Measurements from ENCODE around the gene PLEKHG3.

PLEKHG3 gene

GRCh38 chr14:64719601-64720000, 15.4 kb downstream of the PLEKHG3 start:
- Histone ChIP-seq H3K27me3 (ENCODE audit: control insufficient read depth in 1 of 2, insufficient read depth in 2 of 2, low read length in 2 of 2) (no peaks in the 10 kb centered on the region), H3K4me3 (ENCODE audit: low read length in 2 of 2) (no peak overlapping the region), H3K4me1 (ENCODE audit: control insufficient read depth, insufficient read depth, low read length) (peaks cover 86% of the 10 kb centered on the region), H3K9ac (ENCODE audit: low read length in 2 of 2) (no peak overlapping the region), H3K36me3 (ENCODE audit: control insufficient read depth in 2 of 2, insufficient read depth in 2 of 2, low read length in 2 of 2) (peaks cover 0 to 2% of the 10 kb centered on the region in 2 donors), H3K9me3 (ENCODE audit: control insufficient read depth in 2 of 2, low read length in 2 of 2) (peaks cover under 1% of the 10 kb centered on the region in 2 donors), H3K27ac (ENCODE audit: low read length) (peak overlapping the region; percentile 77)

DNA sequence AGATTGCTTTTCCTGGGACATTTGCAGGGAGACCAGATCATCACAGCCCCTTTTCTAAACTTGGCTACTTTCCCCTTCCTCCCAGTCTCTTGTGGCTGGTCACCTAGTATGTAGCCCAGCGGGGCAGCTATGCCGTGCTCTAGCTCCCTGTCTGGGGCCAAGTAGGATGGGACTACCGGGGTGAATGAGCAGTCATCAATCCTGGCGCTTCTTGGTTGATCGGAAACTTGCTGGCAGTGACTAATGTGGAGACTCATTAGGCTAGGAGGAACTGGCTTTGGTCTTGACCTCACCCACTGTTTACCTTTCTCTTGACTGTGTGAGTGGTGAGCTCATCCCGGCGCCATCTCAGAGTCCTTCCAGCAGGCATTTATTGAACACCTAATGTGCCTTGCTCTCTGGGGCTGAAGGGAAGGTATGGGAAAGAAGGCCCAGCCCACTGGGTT, 15.9 kb downstream of the PLEKHG3 start:
- Histone ChIP-seq H3K27ac (ENCODE audit: low read length) (peak overlapping the region; percentile 77), H3K9me3 (ENCODE audit: control insufficient read depth in 2 of 2, low read length in 2 of 2) (no peaks in the 10 kb centered on the region), H3K27me3 (ENCODE audit: control insufficient read depth in 1 of 2, insufficient read depth in 2 of 2, low read length in 2 of 2) (no peaks in the 10 kb centered on the region), H3K36me3 (ENCODE audit: control insufficient read depth in 2 of 2, insufficient read depth in 2 of 2, low read length in 2 of 2) (peaks cover 0 to 2% of the 10 kb centered on the region in 2 donors), H3K4me1 (ENCODE audit: control insufficient read depth, insufficient read depth, low read length) (peaks cover 88% of the 10 kb centered on the region), H3K9ac (ENCODE audit: low read length in 2 of 2) (no peak overlapping the region), H3K4me3 (ENCODE audit: low read length in 2 of 2) (peak overlapping the region in 1 of 2 donors; percentile 15)

DNA sequence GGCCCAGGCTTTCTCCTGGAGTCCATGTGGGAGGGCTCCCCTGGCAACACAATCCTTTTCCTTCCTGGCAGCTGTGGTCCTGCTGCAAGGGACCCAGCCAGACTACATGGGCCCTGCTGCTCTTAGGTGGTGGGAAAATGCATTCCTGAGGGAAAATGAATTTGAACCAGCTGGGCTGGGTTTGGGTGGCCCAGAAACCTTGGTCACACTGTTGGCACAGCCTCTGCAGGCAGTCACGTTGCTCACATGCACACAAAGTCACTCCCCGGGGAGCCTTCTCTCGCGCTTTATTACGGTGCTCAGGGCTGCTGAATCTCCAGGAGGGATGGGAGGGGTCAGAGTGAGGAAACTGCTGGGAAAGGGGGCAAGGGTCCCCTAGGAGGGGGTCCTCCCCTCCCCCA, 17.2 kb downstream of the PLEKHG3 start:
- Histone ChIP-seq H3K9ac (ENCODE audit: low read length in 2 of 2) (peak overlapping the region in 1 of 2 donors; percentile 55), H3K36me3 (ENCODE audit: control insufficient read depth in 2 of 2, insufficient read depth in 2 of 2, low read length in 2 of 2) (peaks cover 0 to 2% of the 10 kb centered on the region in 2 donors), H3K27ac (ENCODE audit: low read length) (peak overlapping the region; percentile 77), H3K4me1 (ENCODE audit: control insufficient read depth, insufficient read depth, low read length) (peaks cover 79% of the 10 kb centered on the region), H3K9me3 (ENCODE audit: control insufficient read depth in 2 of 2, low read length in 2 of 2) (no peaks in the 10 kb centered on the region), H3K27me3 (ENCODE audit: control insufficient read depth in 1 of 2, insufficient read depth in 2 of 2, low read length in 2 of 2) (no peaks in the 10 kb centered on the region), H3K4me3 (ENCODE audit: low read length in 2 of 2) (peak overlapping the region in 1 of 2 donors; percentile 47)

GRCh38 chr14:64721899-64722298, 17.7 kb downstream of the PLEKHG3 start:
- Histone ChIP-seq H3K9me3 (ENCODE audit: control insufficient read depth in 2 of 2, low read length in 2 of 2) (no peaks in the 10 kb centered on the region), H3K27ac (ENCODE audit: low read length) (peak overlapping the region; percentile 77), H3K36me3 (ENCODE audit: control insufficient read depth in 2 of 2, insufficient read depth in 2 of 2, low read length in 2 of 2) (peaks cover 0 to 2% of the 10 kb centered on the region in 2 donors), H3K4me3 (ENCODE audit: low read length in 2 of 2) (no peak overlapping the region), H3K9ac (ENCODE audit: low read length in 2 of 2) (no peak overlapping the region), H3K27me3 (ENCODE audit: control insufficient read depth in 1 of 2, insufficient read depth in 2 of 2, low read length in 2 of 2) (no peaks in the 10 kb centered on the region), H3K4me1 (ENCODE audit: control insufficient read depth, insufficient read depth, low read length) (peaks cover 78% of the 10 kb centered on the region)

DNA sequence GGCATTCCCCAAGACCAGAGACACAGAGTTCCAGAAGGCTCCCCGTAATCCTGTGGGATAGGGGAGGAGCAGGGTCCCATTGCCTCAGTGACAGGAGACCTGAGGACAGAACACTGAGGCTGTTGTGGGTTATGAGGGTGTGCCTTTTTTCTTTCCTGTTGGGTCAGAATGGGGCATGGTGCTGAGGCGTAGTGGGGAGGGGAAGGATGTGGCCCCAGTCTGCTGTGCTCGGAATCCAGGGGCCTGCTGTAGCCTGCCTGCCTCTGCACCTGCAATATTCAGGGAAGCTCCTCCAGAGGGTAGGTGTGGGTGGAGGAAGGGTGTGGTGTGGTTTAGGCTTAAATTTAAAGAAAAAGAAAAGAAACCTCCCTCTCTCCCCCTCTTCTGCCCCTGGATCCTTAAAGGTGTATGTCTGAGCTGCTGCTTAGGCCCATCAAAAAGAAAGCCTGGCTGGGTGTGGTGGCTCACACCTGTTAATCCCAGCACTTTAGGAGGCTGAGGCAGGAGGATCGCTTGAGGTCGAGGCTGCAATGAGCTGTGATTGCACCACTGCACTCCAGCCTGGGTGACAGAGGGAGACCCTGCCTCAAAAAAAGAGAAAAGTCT, 18.7 kb downstream of the PLEKHG3 start:
- Histone ChIP-seq H3K27me3 (ENCODE audit: control insufficient read depth in 1 of 2, insufficient read depth in 2 of 2, low read length in 2 of 2) (no peaks in the 10 kb centered on the region), H3K4me1 (ENCODE audit: control insufficient read depth, insufficient read depth, low read length) (peaks cover 71% of the 10 kb centered on the region), H3K9me3 (ENCODE audit: control insufficient read depth in 2 of 2, low read length in 2 of 2) (no peaks in the 10 kb centered on the region), H3K36me3 (ENCODE audit: control insufficient read depth in 2 of 2, insufficient read depth in 2 of 2, low read length in 2 of 2) (peaks cover 3 to 5% of the 10 kb centered on the region in 2 donors), H3K27ac (ENCODE audit: low read length) (no peak overlapping the region), H3K9ac (ENCODE audit: low read length in 2 of 2) (no peak overlapping the region), H3K4me3 (ENCODE audit: low read length in 2 of 2) (no peak overlapping the region)

GRCh38 chr14:64723691-64724577, 19.7 kb downstream of the PLEKHG3 start:
- peak overlapping the region; percentile 37 for H3K27ac ChIP-seq (ENCODE audit: low read length)
- peak overlapping the region in 1 of 2 donors; percentile 5 for H3K9ac ChIP-seq (ENCODE audit: low read length in 2 of 2)
- no peaks in the 10 kb centered on the region for H3K27me3 ChIP-seq (ENCODE audit: control insufficient read depth in 1 of 2, insufficient read depth in 2 of 2, low read length in 2 of 2)
- peaks cover 13 to 14% of the 10 kb centered on the region in 2 donors for H3K36me3 ChIP-seq (ENCODE audit: control insufficient read depth in 2 of 2, insufficient read depth in 2 of 2, low read length in 2 of 2)
- H3K9me3 ChIP-seq (ENCODE audit: control insufficient read depth in 2 of 2, low read length in 2 of 2), result no peaks in the 10 kb centered on the region
- H3K4me3 ChIP-seq (ENCODE audit: low read length in 2 of 2), result no peak overlapping the region
- H3K4me1 ChIP-seq (ENCODE audit: control insufficient read depth, insufficient read depth, low read length), result peaks cover 63% of the 10 kb centered on the region

DNA sequence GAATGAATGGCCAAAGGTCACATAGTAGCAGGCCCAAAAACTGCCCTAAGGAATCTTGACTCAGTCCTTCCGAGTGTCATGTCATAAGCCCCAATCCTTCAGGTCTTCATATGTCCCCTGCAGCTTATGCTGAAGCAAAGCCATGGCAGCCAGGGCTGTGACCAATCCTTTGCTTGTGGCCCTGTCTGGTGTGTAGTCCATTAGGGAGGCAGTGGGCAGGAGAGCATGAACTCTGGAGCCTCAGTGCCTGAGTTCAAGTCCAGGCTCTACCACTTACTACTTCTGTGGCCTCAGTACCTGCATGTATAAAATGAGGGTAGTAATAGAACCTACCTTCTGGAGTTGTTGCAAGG, 20.3 kb downstream of the PLEKHG3 start:
- no peaks in the 10 kb centered on the region for H3K27me3 ChIP-seq (ENCODE audit: control insufficient read depth in 1 of 2, insufficient read depth in 2 of 2, low read length in 2 of 2)
- peaks cover 61% of the 10 kb centered on the region for H3K4me1 ChIP-seq (ENCODE audit: control insufficient read depth, insufficient read depth, low read length)
- peak overlapping the region; percentile 37 for H3K27ac ChIP-seq (ENCODE audit: low read length)
- H3K36me3 ChIP-seq (ENCODE audit: control insufficient read depth in 2 of 2, insufficient read depth in 2 of 2, low read length in 2 of 2), result peaks cover 16 to 20% of the 10 kb centered on the region in 2 donors
- peak overlapping the region in 1 of 2 donors; percentile 22 for H3K4me3 ChIP-seq (ENCODE audit: low read length in 2 of 2)
- no peak overlapping the region for H3K9ac ChIP-seq (ENCODE audit: low read length in 2 of 2)
- no peaks in the 10 kb centered on the region for H3K9me3 ChIP-seq (ENCODE audit: control insufficient read depth in 2 of 2, low read length in 2 of 2)

- Histone ChIP-seq H3K9me3 (ENCODE audit: control insufficient read depth in 2 of 2, low read length in 2 of 2) (no peaks in the 10 kb centered on the region), H3K27me3 (ENCODE audit: control insufficient read depth in 1 of 2, insufficient read depth in 2 of 2, low read length in 2 of 2) (no peaks in the 10 kb centered on the region), H3K9ac (ENCODE audit: low read length in 2 of 2) (no peak overlapping the region), H3K4me3 (ENCODE audit: low read length in 2 of 2) (no peak overlapping the region), H3K36me3 (ENCODE audit: control insufficient read depth in 2 of 2, insufficient read depth in 2 of 2, low read length in 2 of 2) (peaks cover 16 to 24% of the 10 kb centered on the region in 2 donors), H3K4me1 (ENCODE audit: control insufficient read depth, insufficient read depth, low read length) (peaks cover 55% of the 10 kb centered on the region), H3K27ac (ENCODE audit: low read length) (no peak overlapping the region)
Measured at GRCh38 chr14:64725261-64725815, 21.1 kb downstream of the PLEKHG3 start.

DNA sequence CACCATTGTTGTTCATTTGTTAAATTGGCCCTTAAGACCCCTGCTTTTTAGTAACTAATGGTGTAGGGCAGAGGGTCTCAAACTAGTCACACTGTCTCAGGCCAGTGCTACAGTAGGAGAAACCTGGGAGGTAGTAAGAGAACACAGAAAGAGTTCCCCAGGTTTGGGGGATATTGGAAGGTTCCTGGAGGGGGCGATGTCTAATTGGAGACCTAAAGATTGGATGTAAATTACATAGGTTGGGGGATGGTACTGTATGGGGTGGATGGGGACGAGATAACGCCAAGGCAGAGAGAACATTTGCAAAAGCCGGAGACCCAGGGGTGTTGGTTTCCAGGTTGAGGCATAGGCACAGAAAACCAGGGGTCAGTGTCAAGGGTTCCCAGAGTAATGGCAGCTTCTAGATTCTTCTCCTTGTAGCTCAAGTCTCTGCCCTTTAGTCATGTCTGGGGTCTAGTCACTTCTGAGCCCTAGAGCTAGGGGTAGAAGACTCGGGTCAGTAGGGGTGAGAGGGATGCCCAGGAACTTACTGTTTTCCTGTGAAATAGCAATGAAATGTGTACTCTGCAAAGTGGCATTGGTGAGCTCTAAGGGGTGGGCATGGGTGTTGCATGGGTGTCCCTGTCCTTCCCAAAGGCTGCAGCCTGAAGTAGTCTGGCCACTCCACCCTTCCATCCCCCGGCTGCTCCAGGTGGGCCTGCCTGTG, 21.8 kb downstream of the PLEKHG3 start:
- Histone ChIP-seq H3K4me1 (ENCODE audit: control insufficient read depth, insufficient read depth, low read length) (peaks cover 48% of the 10 kb centered on the region), H3K36me3 (ENCODE audit: control insufficient read depth in 2 of 2, insufficient read depth in 2 of 2, low read length in 2 of 2) (peaks cover 18 to 24% of the 10 kb centered on the region in 2 donors), H3K27ac (ENCODE audit: low read length) (no peak overlapping the region), H3K27me3 (ENCODE audit: control insufficient read depth in 1 of 2, insufficient read depth in 2 of 2, low read length in 2 of 2) (no peaks in the 10 kb centered on the region), H3K9ac (ENCODE audit: low read length in 2 of 2) (no peak overlapping the region), H3K9me3 (ENCODE audit: control insufficient read depth in 2 of 2, low read length in 2 of 2) (no peaks in the 10 kb centered on the region), H3K4me3 (ENCODE audit: low read length in 2 of 2) (no peak overlapping the region)

DNA sequence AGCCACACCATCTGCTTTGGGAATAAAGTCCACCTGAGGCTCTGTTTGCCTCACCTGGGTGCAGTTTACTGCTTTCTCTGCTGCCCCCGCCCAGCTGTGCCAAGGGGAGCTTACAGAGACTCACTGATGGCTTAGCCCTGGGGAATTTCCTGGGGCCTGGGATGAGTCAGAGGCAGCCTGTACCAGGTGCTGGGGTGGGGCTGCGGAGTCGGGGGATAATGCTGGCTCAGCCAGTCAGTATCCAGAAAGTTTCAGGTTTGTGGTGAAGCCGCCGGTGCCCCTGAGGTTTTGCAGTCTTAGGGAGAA, 22.3 kb downstream of the PLEKHG3 start:
- Histone ChIP-seq H3K4me3 (ENCODE audit: low read length in 2 of 2) (no peak overlapping the region), H3K27ac (ENCODE audit: low read length) (no peak overlapping the region), H3K9ac (ENCODE audit: low read length in 2 of 2) (no peak overlapping the region), H3K36me3 (ENCODE audit: control insufficient read depth in 2 of 2, insufficient read depth in 2 of 2, low read length in 2 of 2) (peaks cover 20 to 29% of the 10 kb centered on the region in 2 donors), H3K4me1 (ENCODE audit: control insufficient read depth, insufficient read depth, low read length) (peaks cover 43% of the 10 kb centered on the region), H3K27me3 (ENCODE audit: control insufficient read depth in 1 of 2, insufficient read depth in 2 of 2, low read length in 2 of 2) (no peaks in the 10 kb centered on the region), H3K9me3 (ENCODE audit: control insufficient read depth in 2 of 2, low read length in 2 of 2) (no peaks in the 10 kb centered on the region)
